HG03175 (cell line): ENCODE measurements around the gene ELK1.

Experiments
- ATAC-seq: cut with Tn5 transposase; IDR thresholded peaks from one replicate; pipeline ENCODE4 v1.9.1; 2021; ENCODE audit warnings: mild to moderate bottlenecking, moderate library complexity; ENCODE audit not compliant: unreplicated experiment

ELK1 gene

GRCh38 chrX:47645530-47645929, 4.8 kb downstream of the ELK1 start:
- no peak for ATAC-seq

- no peak for ATAC-seq
Measured at GRCh38 chrX:47644557-47645091, 5.7 kb downstream of the ELK1 start.

GRCh38 chrX:47643926-47644325, 6.4 kb downstream of the ELK1 start:
- no peak for ATAC-seq

GRCh38 chrX:47638816-47639215, 11.5 kb downstream of the ELK1 start:
- ATAC-seq = no peak

DNA sequence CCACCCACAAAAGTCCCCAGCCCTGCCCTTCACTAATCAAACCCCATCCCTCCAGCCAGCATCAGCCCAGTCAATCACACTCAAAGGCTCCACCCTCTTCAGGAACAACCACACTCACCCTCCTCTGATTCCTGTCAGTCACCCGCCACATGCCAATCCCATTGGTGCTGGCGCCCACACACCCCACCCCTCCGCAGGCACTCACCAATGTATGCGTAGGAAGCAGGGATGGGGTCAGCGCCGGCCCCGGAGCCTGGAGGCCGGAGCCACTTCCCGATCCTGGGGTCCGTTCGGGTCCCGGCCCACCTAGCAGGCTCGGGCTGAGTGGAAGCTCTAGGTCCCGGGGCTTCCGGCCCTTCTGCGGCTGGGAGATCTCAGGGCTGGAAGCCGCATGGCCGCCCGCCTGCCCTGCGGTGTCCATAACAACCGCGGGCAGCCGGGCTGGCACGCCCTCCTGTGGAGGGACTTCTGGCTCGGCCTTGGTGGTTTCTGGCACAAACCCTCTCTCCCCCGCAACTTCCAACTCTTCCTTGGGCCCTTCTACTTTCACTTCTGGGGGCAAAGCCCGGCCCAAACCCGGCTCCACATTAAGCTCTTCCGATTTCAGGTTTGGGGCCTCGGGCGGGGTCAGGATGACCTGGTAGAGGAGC, 12.7 kb downstream of the ELK1 start:
- ATAC-seq = no peak

- no peak for ATAC-seq
Measured at GRCh38 chrX:47634871-47635575, 15.3 kb downstream of the ELK1 start.

DNA sequence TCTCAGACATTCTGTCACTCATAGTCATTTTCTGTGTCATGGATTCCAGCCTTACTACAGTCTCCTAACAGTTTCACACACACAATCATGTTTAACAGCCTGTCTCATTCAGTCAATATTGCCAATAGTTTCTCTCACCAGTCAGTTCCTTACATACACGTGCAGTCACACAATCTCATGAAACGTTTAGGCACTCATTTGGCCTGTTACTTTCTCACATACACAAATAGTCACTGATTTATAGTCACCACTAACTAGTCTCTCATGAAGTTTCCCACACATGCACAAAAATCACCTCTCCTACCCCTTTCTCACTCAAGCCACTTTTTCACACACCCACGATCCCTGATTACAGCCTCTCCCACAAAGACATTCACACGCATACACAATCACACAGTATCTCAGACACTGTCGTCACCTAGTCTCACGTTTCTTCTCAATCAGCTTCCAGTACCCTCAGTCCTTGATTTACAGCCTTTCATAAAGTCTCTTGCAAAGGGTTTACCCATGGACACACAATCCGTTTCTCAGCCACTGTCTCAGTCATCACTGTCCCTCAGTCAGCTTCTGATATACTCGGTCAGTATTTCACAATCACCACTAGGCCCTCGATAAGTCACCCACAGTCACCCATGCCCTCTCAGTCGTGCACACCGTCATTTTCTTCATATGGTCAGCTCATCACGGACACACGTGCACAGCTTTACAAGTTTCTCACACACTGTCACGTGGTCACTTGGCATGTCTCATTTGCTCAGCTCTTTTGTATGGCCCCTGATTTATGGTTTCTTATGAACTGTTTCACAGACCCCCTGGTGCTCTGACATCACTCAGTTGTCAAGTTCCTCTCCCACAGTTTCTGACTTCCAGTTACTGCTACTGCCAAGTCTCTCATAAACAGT, 16.4 kb downstream of the ELK1 start:
- no peak for ATAC-seq

- no peak for ATAC-seq
Measured at GRCh38 chrX:47632666-47633065, 17.7 kb downstream of the ELK1 start.

GRCh38 chrX:47631676-47632075, 18.7 kb downstream of the ELK1 start:
- ATAC-seq = no peak

GRCh38 chrX:47629419-47630200, 20.8 kb downstream of the ELK1 start, which contains the start of gene CFP:
Gene CFP, minus strand, starts transcription at chrX:47629930. Its CDS starts 86 bp downstream, at chrX:47629844.
- no peak for ATAC-seq

GRCh38 chrX:47628982-47629381, 21.4 kb downstream of the ELK1 start:
- no peak for ATAC-seq

- ATAC-seq = no peak
Measured at GRCh38 chrX:47625365-47625764, 25.0 kb downstream of the ELK1 start.

GRCh38 chrX:47623540-47624027, 26.8 kb downstream of the ELK1 start:
- ATAC-seq = no peak

- no peak for ATAC-seq
Measured at GRCh38 chrX:47621851-47622250, 28.5 kb downstream of the ELK1 start.

DNA sequence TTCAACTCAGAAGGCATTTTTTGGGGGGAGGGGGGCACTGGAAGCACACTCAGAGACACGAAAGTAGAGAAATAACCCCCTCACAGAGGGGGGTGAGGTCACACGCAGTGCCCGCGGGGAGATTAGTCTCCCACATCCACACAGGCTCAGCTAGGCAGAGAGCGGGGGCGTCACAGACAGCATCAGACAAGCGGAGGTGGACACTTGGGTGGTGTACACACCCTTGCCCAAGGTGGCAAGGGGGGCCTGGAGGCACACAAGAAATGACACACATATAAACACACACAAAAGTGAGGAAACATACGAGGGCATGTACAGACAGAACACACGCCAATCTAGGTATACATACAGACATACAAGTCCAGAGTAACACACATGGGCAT, 30.1 kb downstream of the ELK1 start:
- no peak for ATAC-seq

- peak; percentile 66 for ATAC-seq
Measured at GRCh38 chrX:47619486-47620302, 30.7 kb downstream of the ELK1 start, which contains the start of gene SYN1. Gene SYN1, minus strand, starts transcription at chrX:47619857. Its CDS starts 129 bp downstream, at chrX:47619728.

GRCh38 chrX:47618923-47619485, 31.4 kb downstream of the ELK1 start:
- no peak for ATAC-seq

GRCh38 chrX:47614618-47615017, 35.7 kb downstream of the ELK1 start:
- no peak for ATAC-seq

GRCh38 chrX:47613082-47613481, 37.3 kb downstream of the ELK1 start:
- ATAC-seq = no peak
